Glutamatergic neuron (in vitro differentiated cells): ENCODE results near the gene CNIH3. TPM values are rescaled to one million over a fixed set of nuclear protein-coding genes. Genes with fewer than 3 reads are reported as not detected.

ENCODE experiments used
- DNase-seq: peaks from one replicate; pipeline ENCODE4 v3.0.0; 2022
- H3K27ac Mint-ChIP-seq: one replicate; pipeline ENCODE4 v1.8.0; 2020; ENCODE audit warnings: mild to moderate bottlenecking, mixed read lengths, inconsistent platforms; ENCODE audit not compliant: unreplicated experiment
- H3K27me3 Mint-ChIP-seq: one replicate; pipeline ENCODE4 v1.8.0; 2020; ENCODE audit warnings: mild to moderate bottlenecking, moderate library complexity, mixed read lengths, inconsistent platforms; ENCODE audit not compliant: unreplicated experiment
- H3K36me3 Mint-ChIP-seq: one replicate; pipeline ENCODE4 v1.8.0; 2020; ENCODE audit warnings: mild to moderate bottlenecking, mixed read lengths, inconsistent platforms; ENCODE audit not compliant: unreplicated experiment
- H3K4me1 Mint-ChIP-seq: one replicate; pipeline ENCODE4 v1.8.0; 2020; ENCODE audit warnings: mild to moderate bottlenecking, low read depth, mixed read lengths, inconsistent platforms; ENCODE audit not compliant: unreplicated experiment
- H3K4me3 Mint-ChIP-seq: one replicate; pipeline ENCODE4 v1.8.0; 2020; ENCODE audit warnings: mild to moderate bottlenecking, mixed read lengths, inconsistent platforms; ENCODE audit not compliant: unreplicated experiment
- H3K9me3 Mint-ChIP-seq: one replicate; pipeline ENCODE4 v1.8.0; 2020; ENCODE audit warnings: mild to moderate bottlenecking, moderate library complexity, mixed read lengths, inconsistent platforms; ENCODE audit not compliant: unreplicated experiment
- total RNA-seq: library from RNA; stranded (reverse); fragmentation: NEBNext Ultra II Directional; extraction: Animal tissue kit (Norgen Biotek cat#: 25700); gene quantifications from one replicate; pipeline ENCODE4 v1.2.1, GENCODE V29; 2021; ENCODE audit not compliant: unreplicated experiment
- TF ChIP-seq, protein P1 (sequence below): fragments of 200-600 bp; sonication (generic); IDR thresholded peaks from one replicate; pipeline ENCODE4 v1.5.0; 2021; ENCODE audit not compliant: partially characterized antibody, unreplicated experiment

Gene CNIH3
- total RNA-seq, 1 donor from 2014 or later: 4.4 TPM

DNA sequence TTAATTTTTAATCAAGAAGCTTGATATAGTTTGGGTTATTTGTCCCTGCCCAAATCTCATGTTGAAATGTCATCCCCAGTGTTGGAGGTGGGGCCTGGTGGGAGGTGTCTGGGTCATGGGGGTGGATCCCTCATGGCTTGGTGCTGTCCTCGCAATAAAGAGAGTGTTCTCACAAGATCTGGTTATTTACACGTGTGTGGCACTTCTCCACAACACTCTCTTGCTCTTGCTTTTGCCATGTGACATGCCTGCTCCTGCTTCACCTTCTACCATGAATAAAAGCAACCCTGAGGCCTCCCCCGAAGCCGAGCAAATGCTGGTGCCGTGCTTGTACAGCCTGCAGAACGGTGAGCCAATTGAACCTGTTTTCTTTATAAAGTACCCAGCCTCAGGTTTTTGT lies 2.6 kb upstream of the CNIH3 start:
- H3K4me1 Mint-ChIP-seq: peaks cover 3% of the 10 kb centered on the region
- TF ChIP-seq, protein P1, sequence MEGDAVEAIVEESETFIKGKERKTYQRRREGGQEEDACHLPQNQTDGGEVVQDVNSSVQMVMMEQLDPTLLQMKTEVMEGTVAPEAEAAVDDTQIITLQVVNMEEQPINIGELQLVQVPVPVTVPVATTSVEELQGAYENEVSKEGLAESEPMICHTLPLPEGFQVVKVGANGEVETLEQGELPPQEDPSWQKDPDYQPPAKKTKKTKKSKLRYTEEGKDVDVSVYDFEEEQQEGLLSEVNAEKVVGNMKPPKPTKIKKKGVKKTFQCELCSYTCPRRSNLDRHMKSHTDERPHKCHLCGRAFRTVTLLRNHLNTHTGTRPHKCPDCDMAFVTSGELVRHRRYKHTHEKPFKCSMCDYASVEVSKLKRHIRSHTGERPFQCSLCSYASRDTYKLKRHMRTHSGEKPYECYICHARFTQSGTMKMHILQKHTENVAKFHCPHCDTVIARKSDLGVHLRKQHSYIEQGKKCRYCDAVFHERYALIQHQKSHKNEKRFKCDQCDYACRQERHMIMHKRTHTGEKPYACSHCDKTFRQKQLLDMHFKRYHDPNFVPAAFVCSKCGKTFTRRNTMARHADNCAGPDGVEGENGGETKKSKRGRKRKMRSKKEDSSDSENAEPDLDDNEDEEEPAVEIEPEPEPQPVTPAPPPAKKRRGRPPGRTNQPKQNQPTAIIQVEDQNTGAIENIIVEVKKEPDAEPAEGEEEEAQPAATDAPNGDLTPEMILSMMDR: no peak
- H3K9me3 Mint-ChIP-seq: peaks cover 5% of the 10 kb centered on the region
- peaks cover 10% of the 10 kb centered on the region for H3K36me3 Mint-ChIP-seq
- DNase-seq: no peak
- H3K4me3 Mint-ChIP-seq: no peak overlapping the region
- H3K27ac Mint-ChIP-seq: no peak overlapping the region
- H3K27me3 Mint-ChIP-seq: peaks cover 20% of the 10 kb centered on the region

GRCh38 chr1:224616756-224617409 lies 766 bp downstream of the CNIH3 start:
- Mint-ChIP-seq H3K9me3 (peaks cover 7% of the 10 kb centered on the region), H3K27ac (no peak overlapping the region), H3K4me1 (peaks cover 6% of the 10 kb centered on the region), H3K4me3 (peak overlapping the region; percentile 88), H3K36me3 (peaks cover 10% of the 10 kb centered on the region), H3K27me3 (peaks cover 28% of the 10 kb centered on the region)
- TF ChIP-seq, protein P1: no peak
- peak; percentile 48 for DNase-seq

DNA sequence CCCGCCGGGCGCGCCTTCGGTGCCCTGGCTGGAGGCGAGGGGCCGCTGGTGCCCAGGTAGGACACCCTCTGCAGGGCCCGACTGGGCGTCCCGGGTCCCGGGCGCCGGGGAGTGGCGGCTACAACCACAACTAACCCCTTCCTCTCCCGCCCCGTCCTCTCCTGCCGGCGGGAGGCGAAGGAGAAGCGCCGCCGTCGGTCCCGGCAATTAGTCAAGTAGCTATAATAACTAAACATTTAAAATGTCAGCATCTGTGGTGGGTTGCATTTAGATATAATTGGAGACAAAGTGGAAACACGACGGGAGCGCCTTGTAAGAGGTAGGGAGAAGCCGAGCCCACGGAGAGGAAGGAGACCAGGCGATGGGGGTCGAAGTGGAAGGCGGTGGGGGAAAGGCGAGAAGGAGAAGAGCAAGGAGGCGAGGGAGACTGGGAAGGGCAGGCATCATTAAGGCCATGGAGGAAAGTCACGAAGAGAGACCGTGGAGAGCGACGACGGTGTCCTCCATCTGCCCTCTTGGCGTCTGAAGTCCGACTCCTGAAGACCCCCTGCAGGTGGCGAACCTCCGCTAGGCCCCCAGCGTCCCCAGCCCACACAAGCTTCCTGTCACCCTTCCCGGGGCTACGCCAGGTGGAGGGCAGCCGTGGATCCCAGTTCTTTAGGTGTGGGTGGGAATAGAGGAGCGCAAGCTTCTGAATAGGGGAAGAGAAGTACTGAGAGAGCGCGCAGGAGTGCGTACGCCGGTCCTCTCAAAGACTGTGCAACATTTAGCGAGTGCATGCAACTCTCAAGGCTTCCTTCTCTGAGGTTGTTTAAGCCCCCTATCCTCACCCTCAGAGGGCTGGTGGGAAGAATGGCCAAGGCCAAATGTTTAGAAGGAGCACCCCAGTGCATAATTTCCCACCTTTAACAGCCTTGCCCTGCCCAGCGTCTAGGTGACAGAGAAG lies 1.6 kb downstream of the CNIH3 start:
- H3K27me3 Mint-ChIP-seq: peaks cover 28% of the 10 kb centered on the region
- H3K27ac Mint-ChIP-seq: no peak overlapping the region
- peaks cover 6% of the 10 kb centered on the region for H3K4me1 Mint-ChIP-seq

GRCh38 chr1:224619209-224619608 lies 3.1 kb downstream of the CNIH3 start:
- no peak overlapping the region for H3K4me3 Mint-ChIP-seq
- DNase-seq: no peak
- TF ChIP-seq, protein P1: no peak
- peaks cover 27% of the 10 kb centered on the region for H3K27me3 Mint-ChIP-seq
- no peak overlapping the region for H3K27ac Mint-ChIP-seq
- peaks cover 6% of the 10 kb centered on the region for H3K4me1 Mint-ChIP-seq
- peaks cover 29% of the 10 kb centered on the region for H3K36me3 Mint-ChIP-seq
- H3K9me3 Mint-ChIP-seq: peaks cover 10% of the 10 kb centered on the region

More for the DNA sequence above, 1.6 kb downstream of the CNIH3 start:
- peaks cover 17% of the 10 kb centered on the region for H3K36me3 Mint-ChIP-seq
- peaks cover 7% of the 10 kb centered on the region for H3K9me3 Mint-ChIP-seq
- H3K4me3 Mint-ChIP-seq: peak overlapping the region; percentile 88
- DNase-seq: no peak
- TF ChIP-seq, protein P1: no peak
